ENCODE measurements around the gene ZSCAN25. TPM values are rescaled to one million over a fixed set of nuclear protein-coding genes. Genes with fewer than 3 reads are reported as not detected.
"Not testable (repeated sequence)": the region's sequence is repeated elsewhere in the genome, so short reads cannot be mapped to it uniquely, and the experiment has no call there.

Gene ZSCAN25
- total RNA-seq, result 10 to 100 TPM; 11.9 to 20.0 (median 18.5) TPM
- long read RNA-seq, donor 1, full-length matches to known transcripts, result 3 of 12 reads
- long read RNA-seq, donor 1, partial matches to known transcripts, result 3 of 12 reads
- long read RNA-seq, donor 1, other reads (novel, unspliced or antisense), result 6 of 12 reads
- long read RNA-seq, donor 2, partial matches to known transcripts, result 0 of 3 reads
- long read RNA-seq, donor 2, other reads (novel, unspliced or antisense), result 3 of 3 reads

GRCh38 chr7:99616359-99617191, at the start of gene ZSCAN25:
TSS of gene ZSCAN25 (plus strand) at chr7:99616946. CDS start at chr7:99619607, 2,661 bp downstream.
- ATAC-seq (peak; percentile 99), DNase-seq (peak; percentile 93)
- Histone ChIP-seq H3K4me1 (ENCODE audit: low read depth) (peaks cover 7% of the 10 kb centered on the region), H3K9me3 (no peaks in the 10 kb centered on the region), H3K36me3 (ENCODE audit: low read depth) (no peaks in the 10 kb centered on the region), H3K4me3 (peak within 1 kb of the TSS; percentile 93)
- no peak for TF ChIP-seq CTCF (IDR thresholded peaks at IDR 0.05)
- intact Hi-C loops (cut with DNase I, micrococcal nuclease), result no loop called here

GRCh38 chr7:99568770-99569169, 48.0 kb upstream of the ZSCAN25 start:
- H3K4me3 ChIP-seq; DNase-seq; ATAC-seq; H3K9me3 ChIP-seq; H3K4me1 ChIP-seq (ENCODE audit: low read depth); H3K36me3 ChIP-seq (ENCODE audit: low read depth); intact Hi-C loops (cut with DNase I, micrococcal nuclease): not testable (repeated sequence)

- no peaks in the 10 kb centered on the region for H3K9me3 ChIP-seq
- H3K4me1 ChIP-seq (ENCODE audit: low read depth), result no peaks in the 10 kb centered on the region
- no peak overlapping the region for H3K4me3 ChIP-seq
- TF ChIP-seq CTCF (IDR thresholded peaks at IDR 0.05), result no peak
- intact Hi-C loops (cut with DNase I, micrococcal nuclease), result no loop called here
- DNase-seq, result no peak
- no peak for ATAC-seq
- no peaks in the 10 kb centered on the region for H3K36me3 ChIP-seq (ENCODE audit: low read depth)
These were observed 45.0 kb upstream of the ZSCAN25 start for GRCh38 chr7:99571768-99572167.

GRCh38 chr7:99573257-99573656, 43.5 kb upstream of the ZSCAN25 start:
- Histone ChIP-seq H3K9me3 (no peaks in the 10 kb centered on the region), H3K4me1 (ENCODE audit: low read depth) (no peaks in the 10 kb centered on the region), H3K4me3 (no peak overlapping the region), H3K36me3 (ENCODE audit: low read depth) (no peaks in the 10 kb centered on the region)
- intact Hi-C loops (cut with DNase I, micrococcal nuclease), result no loop called here
- no peak for DNase-seq
- no peak for TF ChIP-seq CTCF (IDR thresholded peaks at IDR 0.05)
- no peak for ATAC-seq

- DNase-seq (no peak), ATAC-seq (no peak)
- intact Hi-C loops (cut with DNase I, micrococcal nuclease), result no loop called here
- Histone ChIP-seq H3K36me3 (ENCODE audit: low read depth) (no peaks in the 10 kb centered on the region), H3K4me1 (ENCODE audit: low read depth) (no peaks in the 10 kb centered on the region), H3K9me3 (no peaks in the 10 kb centered on the region), H3K4me3 (no peak overlapping the region)
- TF ChIP-seq CTCF (IDR thresholded peaks at IDR 0.05), result no peak
These were observed 40.5 kb upstream of the ZSCAN25 start for GRCh38 chr7:99576251-99576650.

GRCh38 chr7:99579281-99579955, 37.3 kb upstream of the ZSCAN25 start:
- intact Hi-C loops (cut with DNase I, micrococcal nuclease), result no loop called here
- DNase-seq, result no peak
- ATAC-seq, result no peak

More at GRCh38 chr7:99579281-99579955, 37.3 kb upstream of the ZSCAN25 start:
- Histone ChIP-seq H3K4me3 (no peak overlapping the region), H3K4me1 (ENCODE audit: low read depth) (no peaks in the 10 kb centered on the region), H3K36me3 (ENCODE audit: low read depth) (no peaks in the 10 kb centered on the region), H3K9me3 (no peaks in the 10 kb centered on the region)
- TF ChIP-seq CTCF (IDR thresholded peaks at IDR 0.05), result no peak

All from mucosa of descending colon (tissue), 3 donors.